Left renal cortex interstitium (tissue), 4 donors: ENCODE data around the gene CXCR5. TPM values are rescaled to one million over a fixed set of nuclear protein-coding genes. Genes with fewer than 3 reads are reported as not detected.
A peak's percentile ranks its signal among the peaks of the same experiment; 100 is the strongest.

Experiments used
- DNase-seq, 4 donors: peaks; one replicate each; pipeline ENCODE4 v3.0.0-alpha.2; 2013; ENCODE audit warnings: low read depth in 4 of 4, low spot score in 2 of 4, missing footprints in 1 of 4
- polyA plus RNA-seq, 4 donors: library from polyadenylated mRNA; unstranded; fragments of 120-200 nt; gene quantifications; one replicate each; pipeline ENCODE4 v1.2.1, GENCODE V29; 2013; ENCODE audit not compliant: insufficient read length in 4 of 4

Gene CXCR5
- polyA plus RNA-seq, 4 donors: 0.05 TPM; not detected in 3

DNA sequence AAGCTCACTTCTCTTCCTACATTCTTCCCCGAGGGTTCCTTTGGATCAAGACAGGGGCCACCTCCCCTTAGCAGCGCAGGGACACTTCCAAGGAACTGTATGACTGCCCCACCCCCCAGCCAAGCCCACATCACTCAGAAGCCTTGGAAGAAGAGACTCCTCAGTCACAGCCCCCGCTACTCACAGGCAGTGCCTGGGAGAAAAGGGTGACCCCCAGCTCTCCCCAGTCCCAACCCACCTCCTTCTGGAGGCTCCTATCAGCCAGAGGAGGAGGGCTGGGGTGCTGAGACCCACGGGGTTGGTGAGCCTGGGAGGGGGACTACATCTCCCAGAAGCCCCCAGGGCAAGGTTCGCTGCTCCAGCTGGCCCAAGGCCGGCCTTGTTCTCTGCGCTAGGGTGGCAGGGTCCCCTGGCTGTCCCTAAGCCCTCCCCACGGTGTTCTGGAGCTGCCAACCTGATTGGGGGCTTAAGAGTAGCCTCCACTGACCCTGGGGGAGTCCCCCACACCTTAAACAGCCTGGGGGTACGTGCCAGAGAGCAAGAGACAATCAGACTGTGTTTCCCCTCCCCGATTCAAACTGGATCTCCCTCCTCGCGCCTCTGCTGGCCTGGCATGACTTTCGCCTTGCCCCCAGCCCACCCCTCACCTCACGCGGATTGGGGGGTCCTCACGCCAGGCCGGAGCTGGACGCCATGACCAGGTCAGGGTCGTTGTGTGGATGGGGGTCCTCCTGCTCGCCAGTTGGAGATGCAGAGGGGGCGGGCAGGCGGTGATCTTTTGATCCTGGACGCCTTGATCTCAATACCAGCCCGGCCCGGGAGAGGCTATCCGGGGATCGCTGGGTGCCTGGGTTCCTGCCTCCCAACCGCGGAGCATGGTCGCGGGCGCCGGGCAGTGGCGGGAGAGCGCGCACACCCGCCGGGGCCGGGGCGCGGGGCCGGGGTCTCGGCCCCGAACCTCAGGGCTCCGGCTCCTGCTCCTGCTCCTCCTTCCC lies 41.2 kb downstream of the CXCR5 start:
- DNase-seq: no peak

DNA sequence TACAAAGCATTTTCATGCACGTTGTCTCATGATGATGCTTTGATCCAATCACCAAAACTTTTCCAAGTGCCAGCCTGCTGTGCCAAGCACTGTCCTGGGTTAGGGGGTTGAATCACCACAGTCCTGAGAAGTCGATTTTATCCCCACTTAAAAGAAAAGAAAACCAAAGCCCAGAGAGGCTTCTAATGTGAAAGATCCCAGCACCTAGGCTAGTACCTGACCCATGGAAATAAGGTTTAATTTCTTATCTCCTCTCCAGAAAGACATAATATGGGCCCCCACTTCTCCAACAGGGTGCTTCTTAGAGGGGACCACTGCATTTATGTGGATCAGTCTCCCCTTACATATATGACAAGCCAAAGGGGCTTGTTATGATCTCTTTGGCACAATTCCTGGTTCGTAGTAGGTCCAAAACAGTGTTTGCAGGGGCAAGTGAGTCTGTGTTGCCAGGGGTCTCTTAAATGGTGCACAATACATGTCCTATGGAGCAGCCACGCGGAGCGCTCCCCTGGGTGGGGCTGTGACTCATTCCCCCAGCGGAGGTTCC lies 43.9 kb downstream of the CXCR5 start:
- no peak for DNase-seq

DNA sequence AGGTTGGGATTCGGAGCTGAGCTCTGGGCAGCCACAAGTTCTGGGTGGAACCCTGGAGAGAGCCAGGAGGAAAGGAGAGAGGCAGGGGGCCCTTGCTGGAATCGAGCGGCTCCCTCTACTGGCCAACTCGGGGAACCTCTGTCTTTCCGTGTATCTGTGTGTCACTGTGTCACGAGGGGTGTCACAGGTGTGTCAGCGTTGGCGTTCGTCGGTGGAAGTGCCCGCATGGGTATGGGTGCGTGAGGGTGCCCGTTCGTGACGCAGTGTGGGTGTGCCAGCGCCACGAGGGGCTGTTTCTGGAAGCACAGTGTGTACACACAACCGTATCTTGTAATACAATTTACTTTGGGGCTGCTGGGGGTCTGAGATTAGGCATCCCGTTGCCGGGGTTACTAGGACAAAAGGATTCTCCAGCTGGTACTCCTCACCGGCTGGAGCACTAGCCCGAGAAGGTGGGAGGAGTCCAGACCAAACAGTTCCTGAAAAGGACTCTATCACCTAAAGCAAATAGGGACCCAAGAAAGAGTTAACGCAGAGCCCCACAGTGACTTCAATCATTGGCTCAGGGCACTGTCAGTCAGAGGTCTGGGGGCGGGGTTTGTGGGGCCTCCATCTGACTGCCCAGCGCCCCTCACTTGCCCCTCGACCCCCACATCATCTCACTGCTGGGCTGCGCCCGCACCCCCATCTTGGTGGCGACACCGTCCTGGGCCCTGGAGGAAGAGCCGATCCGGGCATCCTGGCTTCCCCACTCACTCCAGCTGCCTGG lies 44.6 kb downstream of the CXCR5 start:
- peak in 2 of 4 donors; percentile 88 to 96 for DNase-seq

DNA sequence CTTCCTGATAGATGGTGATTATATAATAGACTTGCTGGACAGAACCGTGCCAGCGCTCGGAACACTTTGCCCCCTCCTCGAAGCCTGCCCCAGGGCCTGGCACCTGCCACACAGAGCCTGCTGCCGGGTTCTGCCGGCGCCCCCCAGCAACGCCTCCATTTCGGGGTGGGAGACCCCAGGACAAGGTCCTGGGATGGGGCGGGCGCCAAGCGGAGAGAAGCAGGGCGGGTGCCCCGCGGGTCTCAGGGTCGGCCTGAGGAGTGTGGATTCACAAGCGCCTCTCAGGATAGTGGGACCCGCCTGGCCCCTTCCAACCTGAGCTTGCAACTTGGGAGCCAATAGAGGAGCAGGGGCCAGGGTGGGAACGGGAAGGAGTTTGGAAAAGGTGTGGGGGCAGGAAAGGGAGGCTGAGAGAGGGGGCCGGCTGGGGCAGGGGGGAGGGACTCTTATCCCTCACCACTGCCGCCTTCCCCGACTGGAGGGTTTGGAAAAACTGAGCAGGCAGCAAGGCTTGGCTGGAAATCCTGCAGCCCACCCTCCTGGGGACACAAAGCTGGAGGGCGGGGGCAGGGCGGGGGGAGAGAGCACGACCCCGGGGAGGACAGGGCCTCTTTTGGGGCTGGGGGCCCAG lies 45.3 kb downstream of the CXCR5 start:
- DNase-seq: no peak

DNA sequence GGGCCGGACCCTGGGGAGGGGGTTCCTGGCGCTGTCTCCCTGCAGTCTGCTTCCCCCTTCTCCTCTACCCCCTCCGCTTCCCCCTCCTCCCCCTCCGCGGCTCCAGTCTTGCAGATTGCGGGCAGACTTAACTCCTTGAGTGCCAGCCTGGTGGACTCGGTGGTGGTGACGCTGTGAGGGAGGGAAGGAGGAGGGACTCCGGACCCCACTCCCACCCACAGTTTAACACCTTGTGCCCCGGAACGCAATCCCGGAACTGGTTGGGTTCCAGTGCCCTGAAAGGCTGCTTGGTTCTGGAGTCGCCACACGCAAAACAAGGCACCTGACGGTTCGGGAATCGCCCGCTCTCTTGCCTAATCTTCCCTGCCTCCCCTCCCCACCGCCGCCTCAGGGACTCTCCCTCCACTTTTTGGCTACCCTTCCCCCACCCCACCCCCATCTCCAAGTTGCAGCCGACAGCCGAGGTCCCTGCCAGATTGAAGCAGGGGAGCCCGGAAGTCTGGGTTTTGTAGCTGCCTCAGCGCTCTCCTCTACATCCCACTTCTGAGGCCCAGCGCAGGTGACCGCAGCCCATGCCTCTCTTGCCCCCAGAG lies 45.9 kb downstream of the CXCR5 start:
- peak in 2 of 4 donors; percentile 87 to 94 for DNase-seq

DNA sequence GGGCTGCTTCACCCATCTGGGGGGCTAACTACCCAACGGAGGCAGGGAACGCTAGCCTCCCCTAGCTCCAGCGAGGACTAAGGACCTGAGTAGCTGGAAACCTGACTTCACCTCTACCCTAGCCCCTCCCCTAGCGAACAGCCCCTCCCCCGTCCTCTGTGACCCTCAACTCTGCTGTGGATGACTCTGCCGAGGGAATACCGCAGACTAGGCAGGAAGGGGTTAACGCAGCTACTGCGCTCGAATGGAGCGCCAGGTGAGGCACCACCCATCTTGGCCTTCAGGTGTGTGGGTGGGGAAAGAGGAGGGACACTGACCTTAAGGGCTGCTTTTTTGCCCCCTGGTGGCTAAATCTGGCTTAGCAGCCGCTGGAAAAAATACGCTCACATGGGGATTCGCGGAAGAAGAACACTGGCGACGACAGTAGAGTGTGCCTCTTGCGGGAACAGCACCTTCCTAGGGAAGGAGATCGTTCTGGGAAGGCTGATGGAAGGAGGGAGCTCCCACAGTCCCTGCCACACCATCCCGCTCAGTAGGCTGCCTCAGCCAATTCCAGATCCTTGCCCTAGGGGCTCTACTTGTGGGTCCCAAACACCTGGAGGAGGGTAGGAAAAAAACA lies 46.5 kb downstream of the CXCR5 start:
- DNase-seq: peak in 1 of 4 donors; percentile 90

DNA sequence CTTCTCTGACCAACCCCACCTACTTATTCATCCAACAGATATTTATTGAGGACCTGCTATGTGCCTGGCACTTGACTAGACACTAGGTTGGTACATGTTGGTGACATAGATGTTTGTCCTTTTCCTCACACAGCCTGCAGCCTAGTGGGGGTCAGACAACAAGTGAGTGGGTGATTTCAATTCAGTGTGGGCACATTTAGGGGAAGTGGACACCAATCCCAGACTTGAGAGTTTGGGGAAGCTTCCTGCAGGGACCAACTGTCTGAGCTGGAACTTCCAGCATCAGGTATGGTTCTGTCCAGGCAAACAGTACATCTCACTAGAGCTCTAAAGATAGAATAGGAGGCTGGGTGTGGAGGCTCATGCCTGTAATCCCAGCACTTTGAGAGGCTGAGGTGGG lies 47.9 kb downstream of the CXCR5 start:
- DNase-seq: no peak

DNA sequence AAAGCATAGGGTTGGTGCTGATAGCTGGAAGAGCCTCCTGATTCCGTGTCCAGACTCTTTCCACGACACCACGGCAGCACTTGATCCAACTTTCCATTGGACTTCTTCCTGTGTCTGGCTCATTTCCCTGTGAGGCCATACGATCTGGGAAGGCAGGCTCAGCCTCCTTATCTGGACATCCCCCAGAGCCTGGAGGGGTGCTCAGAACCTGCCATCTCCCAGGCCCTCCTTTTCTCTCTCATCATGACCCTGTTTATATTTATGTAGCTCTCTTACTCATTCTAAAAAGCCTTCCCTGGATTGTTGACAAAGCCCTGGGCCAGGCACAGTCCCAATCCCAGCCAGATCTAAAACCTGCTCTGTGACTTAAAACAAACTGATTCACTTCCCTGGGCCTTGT lies 49.8 kb downstream of the CXCR5 start:
- DNase-seq: no peak

DNA sequence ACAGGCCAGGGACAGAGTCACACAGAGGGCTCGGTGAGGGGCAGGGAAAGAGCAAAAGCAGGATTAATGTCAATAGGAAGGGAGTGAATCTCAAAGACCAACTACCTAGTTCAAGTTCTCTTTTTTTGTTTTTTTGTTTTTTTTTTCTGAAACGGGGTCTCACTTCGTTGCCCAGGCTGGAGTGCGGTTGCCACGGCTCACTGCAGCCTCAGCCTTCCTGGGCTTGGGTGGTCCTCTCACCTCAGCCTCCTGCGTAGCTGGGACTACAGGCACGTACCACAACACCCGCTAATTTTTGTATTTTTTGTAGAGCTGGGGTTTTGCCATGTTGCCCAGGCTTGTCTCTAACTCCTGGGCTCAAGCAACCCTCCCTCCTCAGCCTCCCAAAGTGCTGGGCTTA lies 51.7 kb downstream of the CXCR5 start:
- DNase-seq: no peak

DNA sequence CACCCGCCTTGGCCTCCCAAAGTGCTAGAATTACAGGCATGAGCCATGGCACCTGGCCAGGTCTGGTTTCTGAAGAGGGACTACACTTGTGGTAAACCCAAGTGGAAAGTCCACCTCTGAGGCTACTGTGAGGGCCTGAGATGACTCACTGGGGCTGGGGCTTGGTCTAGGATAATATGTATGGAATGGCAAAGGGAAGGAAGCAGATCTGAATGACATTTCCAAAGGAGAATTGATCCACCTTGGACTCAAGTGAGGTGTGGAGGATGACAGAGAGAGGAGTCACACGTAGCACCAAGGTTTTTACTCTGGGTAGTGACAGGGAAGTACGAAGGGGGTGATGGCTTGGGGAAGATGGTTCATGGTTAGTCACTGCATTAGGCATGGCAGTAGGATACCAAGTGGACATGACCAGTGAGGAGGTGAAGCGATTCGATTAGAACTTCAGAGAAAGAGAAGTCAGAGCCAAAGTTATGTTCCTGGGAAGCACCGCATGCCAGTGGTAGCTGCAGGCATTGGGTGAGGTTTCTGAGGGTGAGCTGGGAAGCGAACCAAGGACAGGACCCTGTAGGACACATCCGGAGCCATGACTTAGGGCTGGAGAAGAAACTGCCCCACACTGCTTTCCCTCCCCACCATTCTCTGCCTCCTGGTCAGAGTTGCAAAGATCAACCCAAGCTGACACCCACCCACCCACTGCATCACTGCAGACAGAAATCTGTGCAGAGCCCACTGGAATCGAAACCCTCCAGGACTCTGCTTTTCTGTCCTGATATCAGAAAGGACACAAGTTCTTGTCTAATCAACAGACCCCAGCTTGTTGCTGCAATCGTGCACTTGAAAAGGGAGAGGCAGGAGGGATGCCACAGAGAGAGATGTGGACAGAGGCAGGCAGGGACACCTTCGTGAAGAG lies 55.1 kb downstream of the CXCR5 start:
- DNase-seq: no peak

DNA sequence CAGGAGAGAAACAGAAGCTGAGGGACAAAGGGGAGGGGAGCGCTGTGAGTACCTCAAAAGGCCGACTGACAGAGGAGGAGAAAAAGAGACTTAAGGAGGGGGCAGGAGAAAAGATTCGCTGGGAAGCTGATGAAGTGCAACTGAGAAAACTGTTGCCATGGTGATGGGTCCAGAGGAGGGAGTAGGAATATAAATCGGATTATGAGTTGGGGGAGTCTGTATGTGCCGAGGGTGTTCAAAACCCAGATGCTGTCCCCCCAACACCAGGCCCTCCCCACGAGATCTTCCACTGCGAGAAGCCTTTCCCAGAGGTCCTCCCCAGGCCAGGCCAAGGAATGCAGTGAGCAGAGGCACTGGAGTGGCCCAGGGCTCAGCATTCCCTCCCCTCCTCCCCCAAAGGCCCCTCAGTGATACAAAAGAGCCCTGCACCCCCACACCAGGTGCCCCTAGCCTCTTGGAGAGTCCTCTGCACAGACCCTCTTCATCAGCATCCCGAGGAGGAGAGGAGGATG lies 55.8 kb downstream of the CXCR5 start:
- DNase-seq: no peak

DNA sequence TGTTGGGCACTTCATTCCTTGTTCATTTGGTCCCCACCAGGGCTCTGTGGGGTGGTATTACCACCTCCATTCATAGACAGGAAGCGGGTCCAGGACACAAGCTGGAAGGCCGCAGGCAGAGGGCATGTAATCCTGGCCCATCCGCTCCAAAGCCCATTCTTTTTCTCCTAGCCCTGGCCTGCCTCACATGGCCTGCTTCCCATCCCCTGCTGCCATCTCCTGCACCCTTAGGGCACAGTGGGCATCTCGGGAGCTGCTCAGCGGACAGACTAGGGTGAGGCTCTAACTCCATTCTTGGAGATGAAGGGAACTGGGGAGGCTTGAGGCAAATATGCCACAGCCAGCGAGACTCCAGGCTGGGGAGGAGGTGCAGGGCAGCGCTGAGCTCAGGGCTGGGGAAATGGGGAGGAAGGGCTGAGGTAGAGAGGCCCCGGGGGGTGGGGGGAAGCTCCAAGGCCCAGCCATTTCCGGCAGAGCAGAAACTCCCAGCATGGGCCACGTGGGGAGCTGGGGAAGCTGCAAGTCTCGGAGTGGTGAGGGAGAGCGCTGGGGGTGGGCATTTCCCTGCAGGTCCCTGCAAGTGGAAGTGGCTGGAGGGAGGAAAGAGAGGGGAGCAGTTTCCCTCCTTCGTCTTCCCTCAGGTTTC lies 56.4 kb downstream of the CXCR5 start:
- DNase-seq: no peak

DNA sequence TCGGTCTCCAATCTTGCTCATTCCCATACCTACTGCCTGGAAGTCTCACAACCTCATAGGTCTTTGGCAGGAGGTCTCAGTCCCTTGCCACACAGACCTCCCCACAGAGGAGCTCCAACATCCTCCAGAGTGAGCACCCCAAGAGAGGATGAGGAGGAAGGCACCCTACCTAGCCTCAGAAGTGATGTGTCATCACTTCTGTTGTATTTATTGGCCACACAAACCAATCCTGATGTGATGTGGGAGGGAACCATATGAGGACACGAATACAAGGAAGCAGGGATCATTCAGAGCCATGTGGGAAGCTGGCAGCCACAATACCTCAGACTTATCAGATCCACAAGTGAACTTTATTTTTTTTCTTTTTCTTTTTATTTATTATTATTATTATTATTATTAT lies 63.4 kb downstream of the CXCR5 start:
- no peak for DNase-seq

Other genes starting within 250 kb of the CXCR5 start
- gene TREH, start 204.2 kb upstream of the CXCR5 start, polyA plus RNA-seq: 1 to 10 TPM in 3 of 4 donors, under 1 TPM in 1; 0.78 to 2.3 (median 1.8) TPM
- gene DDX6, start 92.7 kb upstream of the CXCR5 start, polyA plus RNA-seq: 100 to 1,000 TPM; 117 to 143 (median 122) TPM
- gene BCL9L, start 42.0 kb downstream of the CXCR5 start, polyA plus RNA-seq: 10 to 100 TPM; 21.0 to 51.6 (median 36.3) TPM
- 10 to 100 TPM in 2 of 4 donors, 1 to 10 TPM in 2; 6.8 to 25.9 (median 10.7) TPM for gene UPK2, start 72.4 kb downstream of the CXCR5 start, polyA plus RNA-seq
- gene FOXR1, start 87.9 kb downstream of the CXCR5 start, polyA plus RNA-seq: under 1 TPM in 1 of 4 donors, not detected in 3; 0.17 TPM
- gene CENATAC, start 114.2 kb downstream of the CXCR5 start, polyA plus RNA-seq: 10 to 100 TPM; 12.8 to 55.5 (median 27.3) TPM
- gene RPS25, start 134.5 kb downstream of the CXCR5 start, polyA plus RNA-seq: 1,000 to 10,000 TPM in 3 of 4 donors, 100 to 1,000 TPM in 1; 957 to 1,296 (median 1,137) TPM
- gene TRAPPC4, start 134.9 kb downstream of the CXCR5 start, polyA plus RNA-seq: 100 to 1,000 TPM in 3 of 4 donors, 10 to 100 TPM in 1; 88.9 to 139 (median 111) TPM
- gene SLC37A4, start 147.0 kb downstream of the CXCR5 start, polyA plus RNA-seq: 100 to 1,000 TPM in 2 of 4 donors, 10 to 100 TPM in 2; 79.3 to 109 (median 97.4) TPM
- 100 to 1,000 TPM; 108 to 128 (median 121) TPM for gene HYOU1, start 173.3 kb downstream of the CXCR5 start, polyA plus RNA-seq
- gene VPS11, start 183.9 kb downstream of the CXCR5 start, polyA plus RNA-seq: 10 to 100 TPM; 56.5 to 61.0 (median 57.5) TPM
- 10 to 100 TPM; 25.6 to 29.4 (median 28.8) TPM for gene HMBS, start 201.0 kb downstream of the CXCR5 start, polyA plus RNA-seq
- gene DPAGT1, start 218.0 kb downstream of the CXCR5 start, polyA plus RNA-seq: 10 to 100 TPM; 47.7 to 64.9 (median 55.5) TPM
- gene C2CD2L, start 223.5 kb downstream of the CXCR5 start, polyA plus RNA-seq: 10 to 100 TPM; 10.1 to 14.2 (median 11.0) TPM
- 10 to 100 TPM; 23.5 to 48.6 (median 38.0) TPM for gene HINFP, start 237.7 kb downstream of the CXCR5 start, polyA plus RNA-seq